Keratinocyte (primary cell): Measurements from ENCODE around the gene NELL1. TPM values are rescaled to one million over a fixed set of nuclear protein-coding genes. Genes with fewer than 3 reads are reported as not detected.

Source experiments
- DNase-seq: peaks from one replicate; pipeline ENCODE4 v3.0.0-alpha.2; 2011; ENCODE audit warnings: low read depth, missing footprints, low spot score
- FAIRE-seq: peaks from 2 replicates; lab custom pipeline; 2011; peaks lifted over from hg19 to GRCh38; lab: Jason Lieb, UNC
- H2AFZ ChIP-seq: 2 replicates; pipeline ENCODE4 v1.6.0; 2012; ENCODE audit warnings: low read length, control low read depth, inconsistent platforms; ENCODE audit not compliant: control insufficient read depth
- H3K27ac ChIP-seq: 2 replicates; pipeline ENCODE4 v1.5.1; 2011; ENCODE audit warnings: low read length; ENCODE audit not compliant: control insufficient read depth, insufficient read depth
- H3K27me3 ChIP-seq: 3 replicates; pipeline ENCODE4 v1.6.0; 2011; ENCODE audit warnings: low read length; ENCODE audit not compliant: control insufficient read depth, insufficient read depth; ENCODE audit errors: extremely low read depth
- H3K36me3 ChIP-seq, 2 experiments: 2 replicates in 1 of 2; 3 replicates in 1 of 2; pipeline ENCODE4 v1.5.1; 2011; ENCODE audit warnings: low read length in 2 of 2, mild to moderate bottlenecking in 1 of 2; ENCODE audit not compliant: control insufficient read depth in 2 of 2, insufficient read depth in 2 of 2; ENCODE audit errors: extremely low read depth in 1 of 2
- H3K4me1 ChIP-seq: 3 replicates; pipeline ENCODE4 v1.5.1; 2011; ENCODE audit warnings: low read length; ENCODE audit not compliant: control insufficient read depth, insufficient read depth; ENCODE audit errors: extremely low read depth
- H3K4me2 ChIP-seq: 3 replicates; pipeline ENCODE4 v1.6.0; 2011; ENCODE audit warnings: low read depth, low read length; ENCODE audit not compliant: control insufficient read depth, insufficient read depth; ENCODE audit errors: extremely low read depth
- H3K4me3 ChIP-seq, 3 experiments: fragments of 200-600 bp in 1 of 3; sonication (generic) in 1 of 3; 2 replicates in 2 of 3; 3 replicates in 1 of 3; pipeline ENCODE4 v1.5.1; 2011 to 2016; ENCODE audit warnings: low read length in 3 of 3, mild to moderate bottlenecking in 3 of 3, control low read depth in 2 of 3, inconsistent platforms in 1 of 3, low read depth in 1 of 3, mixed read lengths in 1 of 3, mixed run types in 1 of 3, moderate library complexity in 1 of 3; ENCODE audit not compliant: control insufficient read depth in 2 of 3, insufficient read depth in 2 of 3; ENCODE audit errors: extremely low read depth in 1 of 3
- H3K79me2 ChIP-seq: 2 replicates; pipeline ENCODE4 v1.6.0; 2012; ENCODE audit warnings: low read length; ENCODE audit not compliant: control insufficient read depth, insufficient read depth
- H3K9ac ChIP-seq: 3 replicates; pipeline ENCODE4 v1.6.0; 2011; ENCODE audit warnings: low read length; ENCODE audit not compliant: control insufficient read depth, insufficient read depth; ENCODE audit errors: extremely low read depth
- H3K9me1 ChIP-seq: 3 replicates; pipeline ENCODE4 v1.6.0; 2011; ENCODE audit warnings: low read length; ENCODE audit not compliant: control insufficient read depth, insufficient read depth; ENCODE audit errors: extremely low read depth
- H3K9me3 ChIP-seq: 2 replicates; pipeline ENCODE4 v1.5.1; 2012; ENCODE audit warnings: low read depth, low read length; ENCODE audit not compliant: control insufficient read depth
- H4K20me1 ChIP-seq: 3 replicates; pipeline ENCODE4 v1.6.0; 2011; ENCODE audit warnings: low read length; ENCODE audit not compliant: control insufficient read depth, insufficient read depth; ENCODE audit errors: extremely low read depth
- EZH2 ChIP-seq: IDR thresholded peaks from one replicate; pipeline ENCODE4 v1.6.1; 2012; ENCODE audit warnings: inconsistent platforms, mild to moderate bottlenecking, low read length, moderate library complexity
- dilution Hi-C: fragments of 300-500 bp; cut with MboI; formaldehyde crosslinking; loops from one replicate; pipeline ENCODE4 v1.7.0; 2020; ENCODE audit warnings: low sequenced_read_pairs; ENCODE audit not compliant: extremely low pct_ligation_motif_present
- polyA plus RNA-seq, 5 experiments: library from polyadenylated mRNA; depleted of rRNA in 3 of 5; stranded (reverse) in 3 of 5; stranded (forward) in 1 of 5; unstranded in 1 of 5; fragments of >200 nt; gene quantifications; 1 replicate in 1 of 5; 2 replicates in 3 of 5; 3 replicates in 1 of 5; pipeline versions ENCODE4 v1.2.1 to v1.2.3, GENCODE V29; 2011 to 2012; ENCODE audit warnings: missing spikeins in 2 of 5, low read depth in 1 of 5, low replicate concordance in 1 of 5
- TF ChIP-seq, protein P1 (sequence below), 3 experiments: IDR thresholded peaks in 1 of 3; conservative IDR thresholded peaks in 1 of 3; optimal IDR thresholded peaks in 1 of 3; 2 replicates in 2 of 3; 3 replicates in 1 of 3; pipeline versions ENCODE3 to v1.5.1; 2011; ENCODE audit warnings: low read length in 3 of 3, mild to moderate bottlenecking in 3 of 3, moderate library complexity in 2 of 3, control low read depth in 1 of 3, inconsistent platforms in 1 of 3; ENCODE audit not compliant: insufficient read depth in 2 of 3; ENCODE audit errors: extremely low read depth in 1 of 3

NELL1 gene
- polyA plus RNA-seq, 1 donor (not counting 4 experiments of a cell fraction or from before 2014, with no cell fraction given) = not detected

DNA sequence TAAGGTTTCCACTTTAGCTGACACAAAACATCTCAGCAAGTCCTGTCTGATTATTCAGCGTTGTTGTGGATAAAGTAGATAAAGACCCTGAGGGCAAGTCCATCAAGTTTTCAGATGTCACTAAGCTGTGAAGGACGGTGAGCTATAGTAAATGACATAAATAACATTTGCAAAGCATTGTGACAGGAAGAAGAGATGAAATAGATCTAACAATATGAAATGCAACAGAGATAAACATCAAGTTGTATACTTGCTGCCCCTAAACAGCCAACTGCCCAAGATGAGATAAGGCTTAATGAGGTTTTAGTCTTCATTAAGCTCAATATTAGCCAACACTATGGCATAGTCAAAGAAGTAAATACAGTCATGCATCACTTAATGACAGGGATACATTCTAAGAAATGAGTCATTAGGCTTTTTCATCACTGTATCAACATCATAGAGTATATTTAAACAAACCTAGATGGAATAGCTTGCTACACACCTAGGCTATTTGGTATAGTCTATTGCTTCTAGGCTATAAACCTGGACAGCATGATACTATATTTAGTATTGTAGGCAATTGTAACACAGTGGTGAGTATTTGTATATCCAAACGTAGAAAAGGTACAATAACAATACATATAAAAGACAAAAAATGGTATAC lies 898.4 kb downstream of the NELL1 start:
- no peak overlapping the region for H2AFZ ChIP-seq
- H3K79me2 ChIP-seq = no peaks in the 10 kb centered on the region
- no peaks in the 10 kb centered on the region for H3K9me3 ChIP-seq
- no peaks in the 10 kb centered on the region for H4K20me1 ChIP-seq
- no peak overlapping the region for H3K9ac ChIP-seq
- peaks cover 9% of the 10 kb centered on the region for H3K4me1 ChIP-seq
- H3K9me1 ChIP-seq = no peaks in the 10 kb centered on the region
- TF ChIP-seq, protein P1, sequence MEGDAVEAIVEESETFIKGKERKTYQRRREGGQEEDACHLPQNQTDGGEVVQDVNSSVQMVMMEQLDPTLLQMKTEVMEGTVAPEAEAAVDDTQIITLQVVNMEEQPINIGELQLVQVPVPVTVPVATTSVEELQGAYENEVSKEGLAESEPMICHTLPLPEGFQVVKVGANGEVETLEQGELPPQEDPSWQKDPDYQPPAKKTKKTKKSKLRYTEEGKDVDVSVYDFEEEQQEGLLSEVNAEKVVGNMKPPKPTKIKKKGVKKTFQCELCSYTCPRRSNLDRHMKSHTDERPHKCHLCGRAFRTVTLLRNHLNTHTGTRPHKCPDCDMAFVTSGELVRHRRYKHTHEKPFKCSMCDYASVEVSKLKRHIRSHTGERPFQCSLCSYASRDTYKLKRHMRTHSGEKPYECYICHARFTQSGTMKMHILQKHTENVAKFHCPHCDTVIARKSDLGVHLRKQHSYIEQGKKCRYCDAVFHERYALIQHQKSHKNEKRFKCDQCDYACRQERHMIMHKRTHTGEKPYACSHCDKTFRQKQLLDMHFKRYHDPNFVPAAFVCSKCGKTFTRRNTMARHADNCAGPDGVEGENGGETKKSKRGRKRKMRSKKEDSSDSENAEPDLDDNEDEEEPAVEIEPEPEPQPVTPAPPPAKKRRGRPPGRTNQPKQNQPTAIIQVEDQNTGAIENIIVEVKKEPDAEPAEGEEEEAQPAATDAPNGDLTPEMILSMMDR (optimal IDR thresholded peaks at IDR 0.05 in 1 of 3, IDR thresholded peaks at IDR 0.05 in 1 of 3, conservative IDR thresholded peaks at IDR 0.05 in 1 of 3; ENCODE audit: extremely low read depth in 1 of 3, insufficient read depth in 2 of 3, low read length in 3 of 3) = no peak
- no peak for TF ChIP-seq EZH2
- FAIRE-seq (no peak), DNase-seq (no peak)
- no peaks in the 10 kb centered on the region for H3K36me3 ChIP-seq
- no peaks in the 10 kb centered on the region for H3K27me3 ChIP-seq
- H3K4me2 ChIP-seq = no peak overlapping the region
- H3K27ac ChIP-seq = no peak overlapping the region
- no peak overlapping the region for H3K4me3 ChIP-seq
- dilution Hi-C loops = no loop called here

DNA sequence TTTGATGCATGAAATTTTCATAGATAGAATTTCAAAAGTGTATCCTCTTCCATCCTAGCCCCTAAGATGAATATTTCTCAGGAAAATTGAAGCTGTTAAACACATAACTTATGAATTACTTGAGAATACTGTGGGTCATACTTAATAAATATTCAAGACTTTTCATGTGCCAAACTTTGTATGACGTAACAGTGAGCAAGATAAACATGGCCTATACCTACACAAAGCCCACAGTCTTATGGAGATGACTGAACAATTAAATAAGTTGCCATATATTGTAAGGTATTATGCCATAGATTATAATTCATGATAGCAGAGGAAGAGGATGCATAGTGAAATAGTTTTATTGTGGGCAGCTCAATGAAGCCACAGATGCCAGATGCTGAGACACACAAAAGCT lies 902.8 kb downstream of the NELL1 start:
- Histone ChIP-seq H3K36me3 (no peaks in the 10 kb centered on the region), H3K27ac (no peak overlapping the region), H3K4me3 (no peak overlapping the region), H3K79me2 (no peaks in the 10 kb centered on the region), H3K4me1 (no peaks in the 10 kb centered on the region), H3K4me2 (no peak overlapping the region), H2AFZ (no peak overlapping the region), H3K9ac (no peak overlapping the region), H3K27me3 (no peaks in the 10 kb centered on the region), H3K9me1 (no peaks in the 10 kb centered on the region), H3K9me3 (no peaks in the 10 kb centered on the region), H4K20me1 (no peaks in the 10 kb centered on the region)
- FAIRE-seq = no peak
- dilution Hi-C loops = no loop called here
- TF ChIP-seq EZH2 = no peak
- TF ChIP-seq, protein P1 (optimal IDR thresholded peaks at IDR 0.05 in 1 of 3, IDR thresholded peaks at IDR 0.05 in 1 of 3, conservative IDR thresholded peaks at IDR 0.05 in 1 of 3; ENCODE audit: extremely low read depth in 1 of 3, insufficient read depth in 2 of 3, low read length in 3 of 3) = no peak
- DNase-seq = no peak
